Panc1 (cell line): ENCODE results near the gene FTL.

Experiments
- CTCF ChIP-seq: fragments of 450-650 bp; IDR thresholded peaks from 2 replicates; pipeline ENCODE4 v1.5.1; 2017; ENCODE audit warnings: mild to moderate bottlenecking
- POLR2AphosphoS5 ChIP-seq: IDR thresholded peaks from 2 replicates; pipeline ENCODE4 v1.6.1; 2012; ENCODE audit warnings: mild to moderate bottlenecking, low read depth, low read length, moderate library complexity
- SIN3A ChIP-seq: IDR thresholded peaks from 2 replicates; pipeline ENCODE4 v1.6.1; 2012; ENCODE audit warnings: low read depth, mild to moderate bottlenecking, low read length, moderate library complexity, borderline replicate concordance; ENCODE audit not compliant: insufficient read depth
- TCF7L2 ChIP-seq: IDR thresholded peaks from 2 replicates; pipeline ENCODE4 v1.6.1; 2011; ENCODE audit warnings: mild to moderate bottlenecking, low read depth, low read length, inconsistent platforms
- TF ChIP-seq, protein P1 (sequence below), 2 experiments: IDR thresholded peaks; 2 replicates each; pipeline ENCODE4 v1.6.1; 2011 to 2012; ENCODE audit warnings: low read depth in 2 of 2, control low read depth in 1 of 2, low read length in 1 of 2, mild to moderate bottlenecking in 1 of 2, moderate library complexity in 1 of 2; ENCODE audit not compliant: insufficient read depth in 1 of 2

DNA sequence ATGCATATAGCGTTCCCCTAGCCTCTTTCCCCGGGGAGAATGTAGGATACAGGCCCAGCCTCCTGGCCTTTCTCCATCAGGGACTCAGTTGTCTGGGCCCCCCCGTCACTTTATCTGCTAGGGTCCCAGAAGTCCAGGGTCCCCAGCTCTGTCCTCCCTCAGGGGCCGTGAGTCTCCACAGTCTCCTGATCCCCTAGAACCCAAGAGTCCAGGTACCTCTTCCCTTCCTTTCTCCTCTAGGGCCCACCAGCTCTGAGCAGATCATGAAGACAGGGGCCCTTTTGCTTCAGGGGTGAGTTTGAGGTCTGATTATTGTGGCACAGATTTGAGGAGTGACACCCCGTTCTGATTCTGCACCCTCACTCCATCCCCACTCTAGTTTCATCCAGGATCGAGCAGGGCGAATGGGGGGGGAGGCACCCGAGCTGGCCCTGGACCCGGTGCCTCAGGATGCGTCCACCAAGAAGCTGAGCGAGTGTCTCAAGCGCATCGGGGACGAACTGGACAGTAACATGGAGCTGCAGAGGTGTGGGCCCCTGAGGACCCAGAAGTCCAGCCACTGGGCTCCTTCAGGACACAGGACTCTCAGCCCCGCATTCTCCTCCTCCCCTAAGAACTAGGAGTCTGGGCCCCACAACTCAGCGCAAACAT, 9.7 kb upstream of the FTL start:
- TF ChIP-seq CTCF (no peak), SIN3A (no peak), TCF7L2 (no peak), POLR2AphosphoS5 (no peak)
- TF ChIP-seq, protein P1, sequence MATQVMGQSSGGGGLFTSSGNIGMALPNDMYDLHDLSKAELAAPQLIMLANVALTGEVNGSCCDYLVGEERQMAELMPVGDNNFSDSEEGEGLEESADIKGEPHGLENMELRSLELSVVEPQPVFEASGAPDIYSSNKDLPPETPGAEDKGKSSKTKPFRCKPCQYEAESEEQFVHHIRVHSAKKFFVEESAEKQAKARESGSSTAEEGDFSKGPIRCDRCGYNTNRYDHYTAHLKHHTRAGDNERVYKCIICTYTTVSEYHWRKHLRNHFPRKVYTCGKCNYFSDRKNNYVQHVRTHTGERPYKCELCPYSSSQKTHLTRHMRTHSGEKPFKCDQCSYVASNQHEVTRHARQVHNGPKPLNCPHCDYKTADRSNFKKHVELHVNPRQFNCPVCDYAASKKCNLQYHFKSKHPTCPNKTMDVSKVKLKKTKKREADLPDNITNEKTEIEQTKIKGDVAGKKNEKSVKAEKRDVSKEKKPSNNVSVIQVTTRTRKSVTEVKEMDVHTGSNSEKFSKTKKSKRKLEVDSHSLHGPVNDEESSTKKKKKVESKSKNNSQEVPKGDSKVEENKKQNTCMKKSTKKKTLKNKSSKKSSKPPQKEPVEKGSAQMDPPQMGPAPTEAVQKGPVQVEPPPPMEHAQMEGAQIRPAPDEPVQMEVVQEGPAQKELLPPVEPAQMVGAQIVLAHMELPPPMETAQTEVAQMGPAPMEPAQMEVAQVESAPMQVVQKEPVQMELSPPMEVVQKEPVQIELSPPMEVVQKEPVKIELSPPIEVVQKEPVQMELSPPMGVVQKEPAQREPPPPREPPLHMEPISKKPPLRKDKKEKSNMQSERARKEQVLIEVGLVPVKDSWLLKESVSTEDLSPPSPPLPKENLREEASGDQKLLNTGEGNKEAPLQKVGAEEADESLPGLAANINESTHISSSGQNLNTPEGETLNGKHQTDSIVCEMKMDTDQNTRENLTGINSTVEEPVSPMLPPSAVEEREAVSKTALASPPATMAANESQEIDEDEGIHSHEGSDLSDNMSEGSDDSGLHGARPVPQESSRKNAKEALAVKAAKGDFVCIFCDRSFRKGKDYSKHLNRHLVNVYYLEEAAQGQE (IDR thresholded peaks at IDR 0.05; ENCODE audit: insufficient read depth in 1 of 2, low read depth in 2 of 2, low read length in 1 of 2) = no peak
